Lung (tissue), 12 donors: ENCODE data around the gene TM4SF5. TPM values are rescaled to one million over a fixed set of nuclear protein-coding genes. Genes with fewer than 3 reads are reported as not detected.

Experiments used
- ATAC-seq: fragments of 200-7000 bp; cut with Tn5 transposase; one replicate; pipeline ENCODE4 v1.9.1; 2020; ENCODE audit warnings: moderate number of reproducible peaks; ENCODE audit not compliant: insufficient read depth, low FRiP score
- DNase-seq, 3 donors: peaks; one replicate each; pipeline ENCODE4 v3.0.0-alpha.2; 2013 to 2017
- H3K27ac ChIP-seq, 2 donors: one replicate each; pipeline ENCODE4 v1.5.1; 2013; ENCODE audit warnings: mild to moderate bottlenecking in 2 of 2, moderate library complexity in 2 of 2, control low read depth in 1 of 2, inconsistent platforms in 1 of 2, low read depth in 1 of 2, low read length in 1 of 2
- H3K27me3 ChIP-seq, 3 donors: one replicate each; pipeline ENCODE4 v1.5.1; 2013; ENCODE audit warnings: low read length in 2 of 3; ENCODE audit not compliant: control insufficient read depth in 3 of 3, insufficient read depth in 3 of 3
- H3K36me3 ChIP-seq, 4 donors: one replicate each; pipeline ENCODE4 v1.5.1; 2013; ENCODE audit warnings: low read length in 4 of 4, mild to moderate bottlenecking in 1 of 4, moderate library complexity in 1 of 4; ENCODE audit not compliant: control insufficient read depth in 4 of 4, insufficient read depth in 4 of 4
- H3K4me1 ChIP-seq, 5 donors: one replicate each; pipeline ENCODE4 v1.5.1; 2013; ENCODE audit warnings: low read length in 5 of 5, mild to moderate bottlenecking in 2 of 5, moderate library complexity in 1 of 5; ENCODE audit not compliant: control insufficient read depth in 5 of 5, insufficient read depth in 5 of 5
- H3K4me3 ChIP-seq: one replicate; pipeline ENCODE4 v1.5.1; 2013; ENCODE audit warnings: mild to moderate bottlenecking, control low read depth, moderate library complexity
- H3K9ac ChIP-seq, 2 donors: one replicate each; pipeline ENCODE4 v1.5.1; 2013; ENCODE audit warnings: low read length in 2 of 2, control low read depth in 1 of 2; ENCODE audit not compliant: insufficient read depth in 1 of 2
- H3K9me3 ChIP-seq, 4 donors: one replicate each; pipeline ENCODE4 v1.5.1; 2013; ENCODE audit warnings: low read length in 3 of 4, mild to moderate bottlenecking in 1 of 4, moderate library complexity in 1 of 4; ENCODE audit not compliant: control insufficient read depth in 4 of 4, insufficient read depth in 3 of 4
- WGBS, 2 donors: extraction: QIAGEN DNeasy Blood & Tissue Kit; methylation state at CpG; one replicate each; pipeline ENCODE4 v1.1.7; 2013; 5-methylcytosine and 5-hydroxymethylcytosine counted together
- polyA plus RNA-seq, 2 donors: library from polyadenylated mRNA; stranded (reverse); fragments of 200-250 nt; gene quantifications; one replicate each; pipeline ENCODE4 v1.2.1, GENCODE V29; 2013
- total RNA-seq, 2 donors: library from RNA; depleted of rRNA in 1 of 2; stranded (reverse); fragments of >200 nt in 1 of 2; gene quantifications; one replicate each; pipeline ENCODE4 v1.2.1, GENCODE V29; 2014 to 2021
- TF ChIP-seq, protein P1 (sequence below): IDR thresholded peaks from 2 replicates; pipeline ENCODE4 v1.5.1; 2012; ENCODE audit warnings: mild to moderate bottlenecking; ENCODE audit errors: control extremely low read depth, extremely low read depth
- donor health status: control.
- donor health status: control.
- donor health status: Bipolar disorder and iron deficiency.
- donor health status: healthy.
- donor health status: DM: yes; HTN: yes; CAD: no.

TM4SF5 gene
- total and polyA plus RNA-seq, 4 donors, result not detected

DNA sequence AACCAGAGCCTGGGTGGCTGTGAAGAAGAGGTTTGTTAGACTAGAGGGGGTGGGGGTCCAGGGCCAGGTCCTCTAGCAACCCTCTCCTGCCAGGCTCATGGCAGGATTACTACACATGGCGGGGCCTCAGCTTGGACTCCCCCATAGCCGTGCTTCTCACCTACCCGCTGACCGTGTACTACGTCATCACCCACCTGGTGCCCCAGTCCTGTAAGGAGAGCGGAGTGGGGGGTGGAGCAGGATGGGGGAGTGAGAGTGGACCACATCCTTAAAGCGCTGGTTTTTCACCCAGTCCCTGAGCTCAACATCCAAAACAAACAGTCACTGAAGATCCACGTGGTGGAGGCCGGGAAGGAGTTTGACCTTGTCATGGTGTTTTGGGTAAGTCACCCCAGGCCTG lies 27.8 kb upstream of the TM4SF5 start:
- peaks cover 0 to 32% (median 7%) of the 10 kb centered on the region in 3 donors for H3K27me3 ChIP-seq

DNA sequence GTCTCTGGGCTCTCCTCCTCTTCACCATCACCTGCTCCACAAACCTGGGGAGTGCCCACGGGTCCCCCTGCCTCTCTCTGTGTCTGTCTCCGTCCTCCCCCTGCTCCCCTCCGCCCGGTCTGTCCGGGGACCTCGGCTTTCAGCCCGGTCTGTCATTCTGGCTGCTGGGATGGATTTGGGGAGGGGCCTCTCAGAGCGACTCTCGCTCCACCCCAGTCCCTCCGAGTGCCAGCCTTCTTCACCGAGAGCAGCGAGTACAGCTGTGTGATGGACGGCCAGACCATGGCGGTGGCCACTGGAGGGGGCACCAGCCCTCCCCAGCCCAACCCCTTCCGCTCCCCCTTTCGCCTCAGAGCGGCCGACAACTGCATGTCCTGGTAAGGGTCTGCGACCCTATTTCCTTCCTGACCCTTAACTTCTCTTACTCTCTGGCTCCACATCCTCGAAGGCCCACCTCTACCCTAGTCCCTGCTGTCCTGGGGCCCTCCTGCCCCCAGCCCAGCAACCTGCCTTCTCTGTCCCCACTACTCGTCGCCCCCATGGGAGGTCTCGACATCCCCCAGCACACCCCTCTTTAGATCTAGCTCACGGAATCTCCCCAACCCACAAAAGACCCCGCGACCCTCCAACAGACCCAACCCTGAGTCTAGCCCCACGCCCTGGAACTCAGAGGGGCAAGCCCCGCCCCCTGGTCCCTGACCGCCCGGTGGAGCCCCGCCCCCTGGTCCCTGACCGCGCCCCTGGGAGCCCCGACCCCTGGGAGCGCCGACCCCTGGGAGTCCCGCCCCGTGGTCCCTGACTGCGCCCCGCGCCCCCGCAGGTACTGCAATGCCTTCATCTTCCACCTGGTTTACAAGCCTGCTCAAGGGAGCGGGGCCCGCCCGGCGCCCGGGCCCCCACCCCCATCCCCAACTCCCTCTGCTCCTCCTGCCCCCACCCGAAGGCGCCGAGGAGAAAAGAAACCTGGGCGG lies 26.4 kb upstream of the TM4SF5 start:
- H3K27ac ChIP-seq, result no peak overlapping the region
- DNase-seq (peak; percentile 22 to 38 (median 32)), ATAC-seq (no peak)
- H3K36me3 ChIP-seq, result no peaks in the 10 kb centered on the region
- peaks cover 0 to 10% (median 0%) of the 10 kb centered on the region in 5 donors for H3K4me1 ChIP-seq
- TF ChIP-seq, protein P1, sequence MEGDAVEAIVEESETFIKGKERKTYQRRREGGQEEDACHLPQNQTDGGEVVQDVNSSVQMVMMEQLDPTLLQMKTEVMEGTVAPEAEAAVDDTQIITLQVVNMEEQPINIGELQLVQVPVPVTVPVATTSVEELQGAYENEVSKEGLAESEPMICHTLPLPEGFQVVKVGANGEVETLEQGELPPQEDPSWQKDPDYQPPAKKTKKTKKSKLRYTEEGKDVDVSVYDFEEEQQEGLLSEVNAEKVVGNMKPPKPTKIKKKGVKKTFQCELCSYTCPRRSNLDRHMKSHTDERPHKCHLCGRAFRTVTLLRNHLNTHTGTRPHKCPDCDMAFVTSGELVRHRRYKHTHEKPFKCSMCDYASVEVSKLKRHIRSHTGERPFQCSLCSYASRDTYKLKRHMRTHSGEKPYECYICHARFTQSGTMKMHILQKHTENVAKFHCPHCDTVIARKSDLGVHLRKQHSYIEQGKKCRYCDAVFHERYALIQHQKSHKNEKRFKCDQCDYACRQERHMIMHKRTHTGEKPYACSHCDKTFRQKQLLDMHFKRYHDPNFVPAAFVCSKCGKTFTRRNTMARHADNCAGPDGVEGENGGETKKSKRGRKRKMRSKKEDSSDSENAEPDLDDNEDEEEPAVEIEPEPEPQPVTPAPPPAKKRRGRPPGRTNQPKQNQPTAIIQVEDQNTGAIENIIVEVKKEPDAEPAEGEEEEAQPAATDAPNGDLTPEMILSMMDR, result no peak
- H3K27me3 ChIP-seq, result peaks cover 0 to 27% (median 3%) of the 10 kb centered on the region in 3 donors
- no peak overlapping the region for H3K9ac ChIP-seq
- 14 to 28% methylated on average over 51 of the region's 51 CpGs for WGBS, 2 donors
- H3K4me3 ChIP-seq, result no peak overlapping the region
- no peaks in the 10 kb centered on the region for H3K9me3 ChIP-seq

More for the DNA sequence above, 27.8 kb upstream of the TM4SF5 start:
- WGBS, 2 donors, result 90 to 92% methylated on average over 8 to 9 of the region's 9 CpGs
- TF ChIP-seq, protein P1, result no peak
- Histone ChIP-seq H3K4me1 (peaks cover 0 to 11% (median 0%) of the 10 kb centered on the region in 5 donors), H3K9ac (no peak overlapping the region), H3K27ac (no peak overlapping the region), H3K9me3 (no peaks in the 10 kb centered on the region), H3K36me3 (no peaks in the 10 kb centered on the region), H3K4me3 (no peak overlapping the region)
- no peak for ATAC-seq
- DNase-seq, result no peak

DNA sequence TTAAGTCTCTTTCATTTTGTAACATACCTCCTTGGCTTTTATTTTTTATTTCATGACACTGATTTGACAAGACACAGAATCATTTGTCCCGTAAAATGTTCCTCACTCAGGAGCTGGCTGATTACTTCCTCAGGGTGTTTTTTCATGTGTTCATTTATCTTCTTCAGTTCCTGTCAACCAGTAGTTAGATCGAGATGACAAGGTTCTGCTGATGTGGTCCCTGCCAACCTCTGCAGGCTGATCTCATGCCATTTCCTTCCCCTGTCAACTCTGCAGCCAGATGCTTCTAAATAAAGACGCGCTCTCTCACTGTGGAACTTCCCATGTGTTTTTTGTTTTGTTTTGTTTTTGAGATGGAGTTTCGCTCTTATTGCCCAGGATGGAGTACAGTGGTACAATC lies 23.8 kb upstream of the TM4SF5 start:
- Histone ChIP-seq H3K4me3 (no peak overlapping the region), H3K9ac (no peak overlapping the region), H3K4me1 (peaks cover 0 to 10% (median 0%) of the 10 kb centered on the region in 5 donors), H3K27me3 (peaks cover 0 to 31% (median 3%) of the 10 kb centered on the region in 3 donors), H3K27ac (no peak overlapping the region), H3K9me3 (no peaks in the 10 kb centered on the region), H3K36me3 (no peaks in the 10 kb centered on the region)
- ATAC-seq (no peak), DNase-seq (peak in 2 of 3 donors; percentile 28 to 51)
- TF ChIP-seq, protein P1, result no peak
- WGBS, 2 donors, result 17 to 25% methylated on average over 5 of the region's 5 CpGs
